Neural progenitor cell (in vitro differentiated cells): ENCODE data around the gene LRRC47.

Experiments used
- EZH2 ChIP-seq: fragments of 200-600 bp; sonication (generic); IDR thresholded peaks from 2 replicates; pipeline ENCODE4 v1.6.1; 2017; ENCODE audit warnings: antibody characterized with exemption, mild to moderate bottlenecking, moderate library complexity
- EZH2phosphoT487 ChIP-seq: fragments of 200-600 bp; sonication (generic); IDR thresholded peaks from 2 replicates; pipeline ENCODE4 v1.6.1; 2017; ENCODE audit warnings: antibody characterized with exemption
- TF ChIP-seq, protein P1 (sequence below): fragments of 200-600 bp; sonication (generic); IDR thresholded peaks from 2 replicates; pipeline ENCODE4 v1.5.1; 2017; ENCODE audit warnings: antibody characterized with exemption, mild to moderate bottlenecking

DNA sequence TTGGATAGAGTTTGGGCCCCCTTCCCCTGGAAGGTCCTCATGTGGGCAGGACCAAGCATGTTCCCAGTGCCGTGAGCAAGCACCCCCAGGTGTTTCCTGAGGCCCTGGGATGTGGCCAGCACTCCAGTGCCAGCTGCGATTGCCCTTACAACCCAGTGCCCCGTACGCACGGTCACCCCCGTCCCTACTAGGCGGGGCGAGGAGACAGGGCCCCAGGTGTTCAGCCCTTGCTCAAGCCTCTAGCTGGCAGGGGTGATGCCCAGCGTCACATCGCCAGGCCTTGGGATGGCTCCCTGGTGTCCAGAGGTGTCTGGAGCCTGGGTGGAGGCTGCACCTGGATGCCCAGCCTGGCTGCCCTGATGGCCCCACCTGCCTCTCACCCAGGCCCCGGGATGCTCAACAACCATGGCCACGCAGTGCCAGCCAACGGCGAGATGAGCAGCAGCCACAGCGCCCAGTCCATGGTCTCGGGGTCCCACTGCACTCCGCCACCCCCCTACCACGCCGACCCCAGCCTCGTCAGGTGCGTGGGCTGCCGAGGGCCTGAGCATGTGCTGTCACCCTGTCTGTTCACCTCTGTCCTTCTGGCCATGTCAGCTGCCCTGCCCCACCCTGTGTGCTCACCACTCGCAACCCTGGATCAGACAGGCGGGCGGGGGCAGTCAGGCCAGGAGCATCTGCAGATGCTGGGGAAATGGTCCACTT is 65.6 kb downstream of the LRRC47 start:
- TF ChIP-seq, protein P1, sequence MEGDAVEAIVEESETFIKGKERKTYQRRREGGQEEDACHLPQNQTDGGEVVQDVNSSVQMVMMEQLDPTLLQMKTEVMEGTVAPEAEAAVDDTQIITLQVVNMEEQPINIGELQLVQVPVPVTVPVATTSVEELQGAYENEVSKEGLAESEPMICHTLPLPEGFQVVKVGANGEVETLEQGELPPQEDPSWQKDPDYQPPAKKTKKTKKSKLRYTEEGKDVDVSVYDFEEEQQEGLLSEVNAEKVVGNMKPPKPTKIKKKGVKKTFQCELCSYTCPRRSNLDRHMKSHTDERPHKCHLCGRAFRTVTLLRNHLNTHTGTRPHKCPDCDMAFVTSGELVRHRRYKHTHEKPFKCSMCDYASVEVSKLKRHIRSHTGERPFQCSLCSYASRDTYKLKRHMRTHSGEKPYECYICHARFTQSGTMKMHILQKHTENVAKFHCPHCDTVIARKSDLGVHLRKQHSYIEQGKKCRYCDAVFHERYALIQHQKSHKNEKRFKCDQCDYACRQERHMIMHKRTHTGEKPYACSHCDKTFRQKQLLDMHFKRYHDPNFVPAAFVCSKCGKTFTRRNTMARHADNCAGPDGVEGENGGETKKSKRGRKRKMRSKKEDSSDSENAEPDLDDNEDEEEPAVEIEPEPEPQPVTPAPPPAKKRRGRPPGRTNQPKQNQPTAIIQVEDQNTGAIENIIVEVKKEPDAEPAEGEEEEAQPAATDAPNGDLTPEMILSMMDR: no peak
- TF ChIP-seq EZH2 (no peak), EZH2phosphoT487 (no peak)
